NCI-H1092 treated with DMSO at 0.1 percent for 48 hours (cell line): Measurements from ENCODE around the gene PRPF19.
A peak's percentile ranks its signal among the peaks of the same experiment; 100 is the strongest.

Experiments
- DNase-seq: peaks from one replicate; lab custom pipeline; 2025; lab: John Stamatoyannopoulos, UW

The PRPF19 gene

GRCh38 chr11:60841797-60842667, 64.4 kb downstream of the PRPF19 start, which contains the start of gene CCDC86:
Gene CCDC86 (plus strand): TSS chr11:60842113. CDS start chr11:60842125, 12 bp downstream.
- DNase-seq, result peak; percentile 94
